Tibial artery (tissue), 4 donors: Measurements from ENCODE around the gene AGAP1.

Experiments
- DNase-seq, 2 donors: peaks; one replicate each; pipeline ENCODE4 v3.0.0-alpha.2; 2019
- H3K27ac ChIP-seq, 2 donors: fragments of 200-600 bp; sonication (generic) in 1 of 2; 1 replicate in 1 of 2; 2 replicates in 1 of 2; pipeline ENCODE4 v1.5.1; 2018 to 2019; ENCODE audit warnings: mild to moderate bottlenecking in 1 of 2
- H3K27me3 ChIP-seq, 2 donors: fragments of 200-600 bp; sonication (generic) in 1 of 2; one replicate each; pipeline versions ENCODE4 v1.5.1 to v1.6.0; 2016 to 2019
- H3K36me3 ChIP-seq, 3 donors: fragments of 200-600 bp; sonication (generic) in 2 of 3; one replicate each; pipeline ENCODE4 v1.5.1; 2016 to 2019; ENCODE audit warnings: mild to moderate bottlenecking in 2 of 3
- H3K4me1 ChIP-seq, 4 donors: fragments of 200-600 bp; sonication (generic) in 2 of 4; 1 replicate in 3 of 4; 2 replicates in 1 of 4; pipeline ENCODE4 v1.5.1; 2016 to 2019
- H3K4me3 ChIP-seq, 2 donors: fragments of 200-600 bp; sonication (generic) in 1 of 2; 1 replicate in 1 of 2; 2 replicates in 1 of 2; pipeline ENCODE4 v1.5.1; 2018 to 2019; ENCODE audit warnings: mild to moderate bottlenecking in 2 of 2
- H3K9me3 ChIP-seq, 3 donors: fragments of 200-600 bp; sonication (generic) in 1 of 3; one replicate each; pipeline ENCODE4 v1.5.1; 2016 to 2019
- CTCF ChIP-seq, 2 experiments: fragments of 200-600 bp in 1 of 2; fragments of 450-650 bp in 1 of 2; IDR thresholded peaks; one replicate each; pipeline ENCODE4 v1.5.1; 2017 to 2019; ENCODE audit warnings: antibody characterized with exemption in 2 of 2, mild to moderate bottlenecking in 1 of 2, moderate library complexity in 1 of 2
- intact Hi-C: fragments of 100-400 bp; cut with DNase I; formaldehyde crosslinking; loops from one replicate; pipeline ENCODE4 v1.15.0; 2023; ENCODE audit warnings: low total_unique reads

The AGAP1 gene

GRCh38 chr2:236052206-236052605 lies 558.4 kb downstream of the AGAP1 start:
- Histone ChIP-seq H3K4me1 (no peaks in the 10 kb centered on the region), H3K27me3 (no peaks in the 10 kb centered on the region), H3K27ac (no peak overlapping the region), H3K9me3 (no peaks in the 10 kb centered on the region), H3K4me3 (no peak overlapping the region), H3K36me3 (peaks cover 16 to 28% (median 26%) of the 10 kb centered on the region in 3 donors)
- DNase-seq = no peak
- no peak for TF ChIP-seq CTCF (IDR thresholded peaks at IDR 0.05)
- intact Hi-C loops = no loop called here

- intact Hi-C loops = no loop called here
- no peak overlapping the region for H3K4me3 ChIP-seq
- H3K9me3 ChIP-seq = peaks cover 0 to 8% (median 0%) of the 10 kb centered on the region in 3 donors
- H3K36me3 ChIP-seq = peaks cover 16 to 26% (median 21%) of the 10 kb centered on the region in 3 donors
- H3K27me3 ChIP-seq = no peaks in the 10 kb centered on the region
- no peak overlapping the region for H3K27ac ChIP-seq
- H3K4me1 ChIP-seq = no peaks in the 10 kb centered on the region
- TF ChIP-seq CTCF (IDR thresholded peaks at IDR 0.05) = no peak
- DNase-seq = no peak
Observed at GRCh38 chr2:236052926-236053821, 559.3 kb downstream of the AGAP1 start.

- Histone ChIP-seq H3K9me3 (peaks cover 0 to 9% (median 0%) of the 10 kb centered on the region in 3 donors), H3K4me3 (no peak overlapping the region), H3K27me3 (no peaks in the 10 kb centered on the region), H3K27ac (no peak overlapping the region), H3K4me1 (no peaks in the 10 kb centered on the region), H3K36me3 (peaks cover 6 to 20% (median 12%) of the 10 kb centered on the region in 3 donors)
- intact Hi-C loops = no loop called here
- DNase-seq = no peak
- no peak for TF ChIP-seq CTCF (IDR thresholded peaks at IDR 0.05)
Observed at GRCh38 chr2:236054125-236054524, 560.3 kb downstream of the AGAP1 start.

- TF ChIP-seq CTCF (IDR thresholded peaks at IDR 0.05) = no peak
- no peaks in the 10 kb centered on the region for H3K27me3 ChIP-seq
- no peak overlapping the region for H3K27ac ChIP-seq
- intact Hi-C loops = no loop called here
- DNase-seq = no peak
- H3K4me1 ChIP-seq = no peaks in the 10 kb centered on the region
- peaks cover 0 to 9% (median 0%) of the 10 kb centered on the region in 3 donors for H3K9me3 ChIP-seq
- no peak overlapping the region for H3K4me3 ChIP-seq
- peaks cover 3 to 16% (median 9%) of the 10 kb centered on the region in 3 donors for H3K36me3 ChIP-seq
Observed at GRCh38 chr2:236054621-236055305, 560.9 kb downstream of the AGAP1 start.

- no peak for TF ChIP-seq CTCF (IDR thresholded peaks at IDR 0.05)
- intact Hi-C loops = no loop called here
- H3K9me3 ChIP-seq = peaks cover 0 to 9% (median 0%) of the 10 kb centered on the region in 3 donors
- H3K27me3 ChIP-seq = no peaks in the 10 kb centered on the region
- H3K4me3 ChIP-seq = no peak overlapping the region
- H3K27ac ChIP-seq = no peak overlapping the region
- H3K4me1 ChIP-seq = no peaks in the 10 kb centered on the region
- peaks cover 0 to 10% (median 9%) of the 10 kb centered on the region in 3 donors for H3K36me3 ChIP-seq
- DNase-seq = no peak
Observed at GRCh38 chr2:236055471-236055870, 561.6 kb downstream of the AGAP1 start.
